Measurements from ENCODE around the gene LAIR1. TPM values are rescaled to one million over a fixed set of nuclear protein-coding genes. Genes with fewer than 3 reads are reported as not detected.

Gene LAIR1
- total RNA-seq, 1 donor from 2014 or later: not detected

Other genes starting within 250 kb of the LAIR1 start
- gene TFPT, start 249.3 kb downstream of the LAIR1 start, total RNA-seq: 21.6 and 25.2 TPM in 2 replicates
- gene PRPF31, start 249.2 kb downstream of the LAIR1 start, total RNA-seq: 62.3 and 67.2 TPM in 2 replicates
- 39.2 and 47.1 TPM in 2 replicates for gene CNOT3, start 227.2 kb downstream of the LAIR1 start, total RNA-seq
- 4.1 and 4.8 TPM in 2 replicates for gene LENG1, start 205.2 kb downstream of the LAIR1 start, total RNA-seq
- 0.94 and 1.9 TPM in 2 replicates for gene TMC4, start 191.8 kb downstream of the LAIR1 start, total RNA-seq
- 145 and 162 TPM in 2 replicates for gene MBOAT7, start 175.4 kb downstream of the LAIR1 start, total RNA-seq
- 50.1 and 52.6 TPM in 2 replicates for gene TSEN34, start 173.6 kb downstream of the LAIR1 start, total RNA-seq
- 685 and 779 TPM in 2 replicates for gene RPS9, start 164.1 kb downstream of the LAIR1 start, total RNA-seq
- not detected in 2 replicates for gene LILRB3, start 141.9 kb downstream of the LAIR1 start, total RNA-seq
- not detected in 2 replicates for gene LILRA6, start 122.1 kb downstream of the LAIR1 start, total RNA-seq
- gene LILRB5, start 107.7 kb downstream of the LAIR1 start, total RNA-seq: not detected in 2 replicates
- not detected in 2 replicates for gene LILRB2, start 83.8 kb downstream of the LAIR1 start, total RNA-seq
- not detected in 2 replicates for gene LILRA5, start 51.8 kb downstream of the LAIR1 start, total RNA-seq
- gene LILRA4, start 25.8 kb downstream of the LAIR1 start, total RNA-seq: not detected in 2 replicates
- gene TTYH1, start 50.5 kb upstream of the LAIR1 start, total RNA-seq: 8.4 and 12.6 TPM in 2 replicates
- gene LENG8, start 84.3 kb upstream of the LAIR1 start, total RNA-seq: 193 and 201 TPM in 2 replicates
- 3.7 and 3.8 TPM in 2 replicates for gene LENG9, start 98.8 kb upstream of the LAIR1 start, total RNA-seq
- gene CDC42EP5, start 108.4 kb upstream of the LAIR1 start, total RNA-seq: 57.9 and 64.2 TPM in 2 replicates
- gene LAIR2, start 137.9 kb upstream of the LAIR1 start, total RNA-seq: not detected in 2 replicates
- not detected in 2 replicates for gene LILRA2, start 208.9 kb upstream of the LAIR1 start, total RNA-seq
- not detected in 2 replicates for gene LILRA1, start 228.7 kb upstream of the LAIR1 start, total RNA-seq

Data from astrocyte (in vitro differentiated cells and primary cell).